ENCODE data around the gene GTF2A2.

- no peak for TF ChIP-seq CTCF (optimal IDR thresholded peaks at IDR 0.05 in 1 of 3, IDR thresholded peaks at IDR 0.05 in 1 of 3, conservative IDR thresholded peaks at IDR 0.05 in 1 of 3; ENCODE audit: extremely low read depth in 1 of 3, insufficient read depth in 2 of 3, low read length in 3 of 3)
- TF ChIP-seq EZH2 (IDR thresholded peaks at IDR 0.05; ENCODE audit: low read length), result no peak
Observed at GRCh38 chr15:59615661-59616060, 41.7 kb downstream of the GTF2A2 start.

Measured in keratinocyte (primary cell).